A204.1 (cell line): Measurements from ENCODE around the gene PARD6A.
"Not testable (repeated sequence)": the region's sequence is repeated elsewhere in the genome, so short reads cannot be mapped to it uniquely, and the experiment has no call there.

Source experiments
- FAIRE-seq: peaks from 2 replicates; lab custom pipeline; 2012; peaks lifted over from hg19 to GRCh38; lab: Jason Lieb, UNC

PARD6A gene

DNA sequence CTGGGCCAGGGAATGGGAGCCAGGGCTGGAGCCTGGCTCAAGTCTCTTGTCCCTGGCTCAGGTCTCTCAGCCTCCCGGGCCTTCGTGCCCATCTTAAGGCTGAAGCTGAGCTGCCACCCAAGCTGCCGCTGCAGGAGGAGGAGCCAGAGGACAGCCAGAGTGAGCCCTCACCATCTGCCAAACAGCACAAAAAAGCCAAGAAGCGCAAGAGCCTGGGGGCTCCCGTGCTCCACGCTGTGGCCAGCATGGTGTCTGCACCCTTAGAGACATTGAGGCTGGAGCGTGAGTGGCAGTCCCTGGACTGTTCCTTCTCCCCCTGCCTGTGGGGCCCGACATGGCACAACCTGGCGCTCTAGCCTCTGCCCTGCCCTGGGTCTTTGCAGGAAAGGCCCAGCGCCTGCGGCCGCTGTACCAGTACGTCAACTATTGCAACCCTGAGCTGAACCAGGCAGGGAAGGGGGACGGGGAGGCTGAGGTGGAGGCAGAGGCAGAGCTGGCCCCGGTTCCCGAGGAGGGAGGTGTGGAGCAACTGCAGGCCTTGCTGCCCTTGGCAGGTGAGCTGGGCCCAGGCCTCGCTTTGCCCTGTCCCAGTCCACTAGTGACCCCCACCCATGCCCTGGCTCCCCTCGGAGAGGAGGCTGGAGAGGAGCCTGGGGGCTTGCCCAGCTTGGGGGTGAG lies 7.2 kb downstream of the PARD6A start:
- no peak for FAIRE-seq

DNA sequence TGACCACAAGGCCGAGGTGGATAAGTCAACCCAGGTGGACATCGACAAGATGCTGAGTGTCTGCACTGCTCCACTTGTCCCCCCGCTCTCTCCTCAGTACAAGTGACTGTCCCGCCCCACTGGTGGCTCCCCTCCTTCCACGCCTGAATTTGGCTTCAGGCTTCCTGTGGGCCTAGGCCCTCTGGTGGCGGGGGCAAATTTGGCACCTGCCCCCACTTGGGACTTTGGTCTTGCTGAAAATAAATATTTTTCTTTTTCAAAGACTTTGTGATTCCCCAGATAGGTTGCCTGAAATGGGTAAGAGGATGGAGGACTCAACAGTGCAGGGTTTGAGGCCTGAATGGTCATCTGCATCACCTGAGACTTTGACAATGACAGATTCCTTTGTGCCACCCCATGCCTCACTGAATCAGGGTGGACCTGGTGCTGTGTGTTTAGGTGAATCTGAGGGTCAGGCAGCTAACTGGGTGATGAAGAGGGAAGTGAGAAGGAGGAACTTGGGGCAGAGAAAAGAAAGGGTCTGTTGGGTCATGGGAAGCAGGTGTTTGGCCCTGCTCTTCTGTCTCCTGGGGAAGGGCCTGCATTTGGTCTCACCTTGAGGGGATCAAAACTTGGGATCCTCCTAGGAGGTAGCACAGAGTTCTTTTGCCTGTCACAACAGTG lies 7.9 kb downstream of the PARD6A start:
- FAIRE-seq: no peak

DNA sequence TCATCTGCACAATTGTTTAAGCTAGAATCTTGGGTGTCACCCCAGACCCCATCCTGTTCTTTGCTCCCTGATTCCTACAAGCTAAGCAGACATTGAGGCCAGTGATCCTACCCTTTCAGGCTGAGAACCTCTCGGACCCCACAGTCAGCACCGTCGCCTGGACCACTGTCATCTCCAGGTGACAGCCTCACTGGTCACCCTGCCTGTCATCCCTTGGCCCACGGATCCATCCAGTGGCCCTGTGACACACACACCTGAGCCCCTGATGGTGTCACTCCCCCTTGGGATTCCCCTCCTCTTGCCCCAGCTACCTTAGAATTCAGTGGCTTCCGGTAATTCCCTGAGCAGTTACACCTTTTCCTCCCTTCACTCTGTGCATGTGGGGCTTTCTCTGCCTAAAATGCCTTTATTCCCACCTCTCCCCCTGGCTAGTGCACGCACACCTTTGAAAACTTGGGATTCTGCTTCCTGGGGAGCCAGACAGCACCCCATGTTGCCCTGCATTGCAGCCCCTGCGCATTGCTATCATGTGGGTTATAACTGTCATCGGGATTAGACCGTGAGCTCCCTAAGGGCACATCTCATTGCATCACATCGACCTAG lies 8.8 kb downstream of the PARD6A start:
- no peak for FAIRE-seq

DNA sequence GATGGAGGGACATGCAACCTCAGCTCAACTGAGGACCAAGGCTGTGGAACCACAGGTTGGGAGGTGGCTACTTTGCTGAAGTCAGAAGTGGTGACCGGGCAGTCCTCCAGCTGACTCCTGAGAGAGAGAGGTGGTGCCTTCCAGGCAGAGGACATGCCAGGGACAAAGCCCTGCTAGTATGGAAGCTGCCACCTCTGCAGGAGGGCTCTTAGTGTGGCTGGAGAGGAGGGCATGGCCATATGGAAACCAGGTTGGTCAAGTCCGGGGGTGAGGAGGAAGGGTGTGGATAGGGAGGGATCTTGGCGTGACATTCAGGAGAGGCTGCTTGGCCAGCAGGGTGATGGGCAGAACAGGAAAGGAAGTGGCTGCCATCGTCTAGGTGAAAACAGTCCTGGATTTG lies 11.5 kb downstream of the PARD6A start:
- no peak for FAIRE-seq

DNA sequence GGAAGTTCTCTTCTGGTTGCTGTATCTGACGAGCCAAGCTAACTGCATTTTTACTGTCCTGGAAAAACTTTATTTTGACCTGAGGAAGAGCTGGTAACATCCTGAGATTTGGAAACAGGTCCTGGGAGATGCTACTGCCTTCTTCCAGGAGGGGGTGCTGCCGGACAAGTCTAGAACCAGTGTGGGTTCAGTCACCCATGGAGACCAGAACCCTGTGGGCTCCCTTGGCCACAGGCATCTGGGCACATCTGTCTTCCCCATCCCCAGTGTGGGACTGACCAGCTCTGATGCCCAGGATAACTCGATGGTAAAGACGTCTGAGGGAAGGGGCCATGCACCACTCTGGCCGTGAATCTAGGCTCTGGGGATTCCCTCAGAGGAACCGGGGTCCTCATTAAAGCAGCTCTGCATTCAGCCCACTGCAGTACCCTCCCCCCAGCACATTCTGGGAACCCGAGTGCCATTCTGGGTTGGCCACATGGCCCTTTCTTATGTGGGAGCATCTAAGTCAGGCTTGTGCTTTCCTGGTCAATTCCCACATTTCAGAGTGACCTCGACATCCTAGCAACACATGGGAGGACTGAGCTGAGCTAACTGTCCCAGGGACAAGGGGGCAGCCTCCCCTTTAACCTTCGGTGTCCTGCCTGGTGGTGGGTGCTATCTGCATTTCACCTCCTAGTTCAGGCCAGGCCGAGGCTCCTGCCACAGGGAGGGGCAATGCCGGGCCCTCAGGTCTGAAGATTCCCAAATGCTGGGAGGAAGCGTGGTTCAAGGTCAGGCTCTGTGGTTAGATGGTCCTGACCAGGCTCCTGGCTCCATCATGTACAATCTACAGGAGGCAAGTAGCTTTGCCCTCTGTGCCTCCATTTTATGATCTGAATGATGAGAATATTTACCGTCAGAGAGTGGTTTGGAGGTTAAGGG lies 12.2 kb downstream of the PARD6A start:
- no peak for FAIRE-seq

DNA sequence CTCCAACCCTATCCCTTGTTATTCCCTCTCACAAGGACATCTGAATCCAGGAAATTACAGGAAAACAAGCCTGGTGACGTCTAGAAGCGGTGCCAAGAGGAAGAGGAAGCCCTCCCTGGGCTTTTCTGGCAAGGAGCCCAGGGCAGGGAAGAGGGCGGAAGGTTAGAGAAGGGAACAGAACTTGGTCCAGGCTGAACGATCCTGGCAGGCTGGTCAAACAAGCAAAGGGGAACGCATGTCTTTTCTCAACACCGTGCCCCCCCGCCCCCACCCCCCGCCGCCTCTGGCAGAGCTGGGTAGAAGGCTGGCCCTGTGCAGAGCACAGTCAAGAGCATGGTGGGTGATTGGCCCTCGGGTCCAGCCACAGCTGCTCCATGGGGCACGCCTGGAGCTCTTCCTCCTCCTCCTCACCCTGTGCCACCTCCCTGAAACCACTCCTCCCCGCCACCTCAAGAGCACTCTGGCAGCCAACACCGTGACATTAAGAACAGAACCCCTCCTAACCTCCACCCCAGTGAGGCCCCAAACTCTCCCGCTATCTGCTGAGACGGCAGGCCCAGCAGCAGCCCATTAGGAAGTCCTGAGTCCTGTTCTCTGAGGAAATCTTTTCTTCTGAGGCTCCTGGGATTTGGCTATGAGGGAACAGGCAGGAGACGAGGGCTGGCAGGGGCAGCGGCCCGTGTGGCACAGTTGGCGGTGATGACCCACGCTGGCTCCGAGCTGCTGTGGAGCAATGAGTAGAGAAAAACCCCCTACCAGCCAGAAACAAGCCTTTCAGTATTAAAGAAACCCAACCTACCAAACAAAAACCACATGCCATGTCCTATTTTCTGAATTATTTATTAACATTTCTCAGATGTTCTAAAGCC lies 13.2 kb downstream of the PARD6A start:
- FAIRE-seq: no peak

DNA sequence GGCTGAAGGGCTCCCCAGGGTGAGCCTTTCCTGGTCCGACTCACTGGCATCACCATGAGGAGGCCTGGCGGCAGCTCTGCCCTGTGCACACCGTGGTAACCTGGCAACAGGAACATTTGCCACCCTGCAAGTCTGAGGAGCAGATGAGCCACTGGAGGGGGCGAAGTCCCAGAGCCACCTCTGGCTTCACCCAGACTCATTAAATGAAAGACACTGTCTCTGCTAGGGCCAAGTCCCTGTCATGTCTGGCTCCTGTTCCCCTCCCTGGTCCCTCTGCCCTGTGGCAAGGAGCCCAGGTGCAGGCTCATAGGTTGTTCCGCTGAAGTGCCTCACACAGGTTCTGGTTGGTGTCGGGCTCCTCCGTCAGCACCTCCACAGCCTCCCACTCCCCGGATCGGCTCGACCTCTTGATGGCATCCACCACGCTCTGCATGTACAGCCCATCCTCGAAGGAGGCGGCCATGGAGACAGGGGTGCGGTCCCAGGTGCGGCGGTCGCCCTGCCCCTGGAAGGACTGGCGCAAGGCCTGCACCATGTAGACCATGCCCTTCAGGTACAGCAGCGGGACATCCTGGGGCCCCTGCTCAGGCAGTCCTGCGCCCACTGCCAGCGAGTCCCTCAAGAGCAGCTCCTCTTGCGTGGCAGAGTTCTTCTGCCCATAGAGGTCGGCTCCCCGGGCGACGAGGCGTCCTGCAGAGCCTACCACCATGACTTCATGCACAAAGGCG lies 14.3 kb downstream of the PARD6A start:
- no peak for FAIRE-seq

DNA sequence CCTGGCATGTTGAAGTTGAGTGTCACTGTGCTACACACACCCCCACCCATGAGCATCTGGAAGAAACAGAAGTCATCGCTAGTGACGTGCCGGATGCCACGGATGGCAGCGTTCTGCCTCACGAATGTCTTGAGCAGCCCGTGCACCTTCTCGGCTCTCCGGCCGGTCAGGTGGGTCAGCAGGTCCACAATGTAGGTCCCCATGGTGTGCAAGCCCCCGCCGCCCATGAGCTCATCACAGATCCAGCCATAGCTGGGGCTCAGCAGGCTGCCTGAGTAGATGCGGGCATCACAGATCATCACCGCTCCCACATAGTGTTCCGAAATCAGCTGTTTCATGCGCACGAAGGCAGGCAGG lies 14.8 kb downstream of the PARD6A start:
- no peak for FAIRE-seq

DNA sequence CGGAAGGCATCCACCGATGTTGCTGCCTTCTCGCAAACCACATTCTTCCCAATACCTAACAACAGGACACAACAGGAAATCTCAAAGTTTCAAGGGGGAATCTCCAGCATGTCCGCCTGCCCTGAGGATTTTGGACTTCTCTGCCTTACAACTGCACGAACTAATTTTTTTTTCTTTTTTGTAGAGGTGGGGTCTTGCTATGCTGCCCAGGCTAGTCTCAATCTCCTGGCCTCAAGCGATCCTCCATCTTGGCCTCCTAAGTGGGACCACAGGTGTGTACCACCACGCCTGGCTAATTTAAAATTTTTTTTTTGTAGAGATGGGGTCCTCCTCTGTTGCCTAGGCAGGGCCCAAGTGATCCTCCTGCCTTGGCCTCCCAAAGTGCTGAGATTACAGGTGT lies 15.2 kb downstream of the PARD6A start:
- FAIRE-seq: no peak

DNA sequence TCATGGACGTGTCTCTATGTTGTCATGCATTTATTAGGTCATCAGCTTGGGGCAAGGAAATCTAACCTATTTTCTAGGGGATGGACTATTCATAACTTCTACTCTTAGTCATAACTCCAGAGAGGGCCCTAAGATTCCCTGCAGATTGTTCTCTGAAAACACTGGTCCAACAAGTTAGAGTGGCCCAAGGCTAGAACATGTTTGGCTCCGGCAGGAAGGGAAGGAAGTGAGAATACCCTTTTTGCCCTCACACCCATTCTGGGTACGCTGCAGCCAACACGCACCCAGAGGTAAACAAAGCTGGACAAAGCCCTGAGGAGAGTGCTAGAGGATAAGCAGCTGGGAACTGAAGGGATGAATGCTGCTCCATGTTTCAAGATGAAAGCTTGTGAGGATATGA lies 15.8 kb downstream of the PARD6A start:
- no peak for FAIRE-seq

DNA sequence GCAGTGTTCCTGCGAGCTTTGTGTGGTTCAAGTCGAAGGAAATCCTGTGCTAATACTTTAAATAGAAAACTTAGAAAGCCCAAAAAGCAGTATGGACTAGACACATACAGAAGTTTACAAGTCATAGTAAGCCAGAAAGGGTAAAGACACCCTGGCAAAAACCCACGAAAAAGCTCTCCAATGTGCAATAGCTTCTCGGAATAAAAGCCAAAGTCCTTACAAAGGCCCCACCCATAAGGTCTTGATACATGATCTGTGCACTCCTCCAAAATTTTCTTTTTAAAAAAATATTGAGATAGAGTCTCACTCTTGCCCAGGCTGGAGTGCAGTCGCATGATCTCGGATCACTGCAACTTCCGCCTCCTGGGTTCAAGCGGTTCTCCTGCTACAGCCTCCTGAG lies 16.2 kb downstream of the PARD6A start:
- no peak for FAIRE-seq

DNA sequence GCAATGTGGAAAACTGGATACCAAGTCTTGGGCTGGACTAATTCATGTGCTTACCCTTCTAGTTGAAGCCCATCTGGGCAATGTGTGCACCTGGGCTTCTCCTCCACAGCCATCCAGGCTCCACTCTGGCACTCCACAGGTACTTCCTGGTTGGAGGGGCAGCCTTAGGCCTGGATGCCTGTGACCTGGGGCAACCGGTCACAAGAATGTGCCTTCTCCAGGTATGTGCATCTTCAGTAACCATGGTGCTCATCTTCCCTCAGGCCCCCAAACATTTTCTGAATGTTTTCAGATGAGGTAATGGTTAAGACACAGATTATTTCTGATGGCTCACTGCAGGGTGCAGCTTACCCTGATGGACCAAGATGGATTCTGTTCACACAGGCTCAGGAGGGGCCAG lies 17.0 kb downstream of the PARD6A start:
- no peak for FAIRE-seq

DNA sequence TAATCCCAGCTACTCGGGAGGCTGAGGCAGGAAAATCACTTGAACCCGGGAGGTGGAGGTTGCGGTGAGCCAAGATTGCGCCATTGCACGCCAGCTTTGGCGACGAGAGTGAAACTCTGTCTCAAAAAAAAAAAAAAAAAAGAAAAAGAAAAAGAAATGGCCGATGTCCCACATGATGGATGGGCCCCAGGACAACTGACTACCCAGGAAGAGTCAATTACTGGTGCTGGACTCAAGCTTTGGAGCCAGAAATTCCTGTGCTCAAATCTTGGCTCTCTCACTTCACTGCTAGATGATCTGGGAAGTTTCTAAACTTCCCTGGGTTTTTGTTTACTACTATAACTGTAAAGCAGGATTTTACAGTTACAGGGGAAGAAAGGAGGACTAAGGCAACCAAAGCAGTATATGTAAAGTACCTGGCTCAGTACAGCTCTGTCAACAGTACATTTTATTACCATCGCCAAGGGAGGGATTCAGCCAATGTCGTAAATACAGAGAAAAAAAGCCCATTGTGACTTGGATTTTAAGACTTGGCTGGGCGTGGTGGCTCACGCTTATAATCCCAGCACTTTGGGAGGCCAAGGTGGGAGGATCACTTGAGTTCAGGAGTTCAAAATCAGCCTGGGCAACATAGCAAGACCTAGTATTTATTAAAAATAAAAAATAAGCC lies 17.7 kb downstream of the PARD6A start:
- FAIRE-seq: no peak

DNA sequence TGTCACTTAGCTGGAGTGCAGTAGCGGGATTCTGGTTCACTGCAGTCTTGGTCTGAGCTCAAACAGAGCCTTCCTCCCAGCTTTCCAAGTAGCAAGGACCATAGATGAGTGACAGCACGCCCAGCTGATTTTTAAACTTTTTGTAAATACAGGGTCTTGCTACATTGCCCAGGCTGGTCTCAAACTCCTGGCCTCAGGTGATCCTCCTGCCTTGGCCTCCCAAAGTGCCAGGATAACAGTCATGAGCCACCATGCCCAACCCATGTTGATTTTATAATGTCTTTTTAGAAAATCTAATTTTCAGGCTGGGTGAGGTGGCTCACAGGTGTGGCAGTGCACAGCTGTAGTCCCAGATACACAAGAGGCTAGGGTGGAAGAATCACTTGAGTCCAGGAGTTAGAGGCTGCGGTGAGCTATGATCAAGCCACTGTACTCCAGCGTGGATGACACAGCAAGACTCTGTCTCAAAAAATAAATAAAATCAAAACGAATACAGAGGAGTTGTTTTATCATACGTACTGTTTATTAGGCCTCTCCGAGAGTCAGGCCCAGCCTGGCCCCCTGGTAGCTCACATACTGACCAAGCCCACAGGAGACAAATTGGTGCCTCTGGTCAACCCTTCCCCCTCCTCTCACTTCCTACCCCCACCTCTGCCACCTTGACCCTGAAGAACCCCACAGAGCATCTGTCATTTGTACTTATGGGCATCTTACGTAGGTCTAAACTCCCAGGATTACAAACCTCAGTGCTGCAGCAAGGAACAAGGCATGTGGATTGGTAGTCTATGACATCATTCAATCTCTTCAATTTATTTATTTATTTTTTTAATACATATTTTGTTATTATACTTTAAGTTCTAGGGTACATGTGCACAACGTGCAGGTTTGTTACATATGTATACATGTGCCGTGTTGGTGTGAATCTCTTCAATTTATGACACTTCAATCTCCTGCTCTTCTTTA lies 19.5 kb downstream of the PARD6A start:
- no peak for FAIRE-seq

DNA sequence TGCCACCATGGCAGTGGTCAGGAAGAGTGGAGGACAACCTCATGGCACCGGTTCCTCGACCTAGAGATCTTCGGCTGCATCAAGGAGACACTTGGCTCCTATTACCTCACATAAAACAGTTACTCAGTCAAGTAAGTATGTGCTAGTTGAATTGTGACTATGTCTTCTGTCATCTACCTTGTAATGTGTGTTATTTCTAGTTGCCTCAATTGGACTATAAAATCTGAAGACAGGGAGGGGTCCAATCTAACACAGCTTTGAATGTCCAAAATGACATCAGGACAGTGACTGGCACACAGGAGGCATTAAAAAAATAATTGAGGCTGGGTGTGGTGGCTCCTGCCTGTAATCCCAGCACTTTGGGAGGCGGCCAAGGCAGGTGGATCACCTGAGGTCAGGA lies 23.0 kb downstream of the PARD6A start:
- FAIRE-seq: no peak

DNA sequence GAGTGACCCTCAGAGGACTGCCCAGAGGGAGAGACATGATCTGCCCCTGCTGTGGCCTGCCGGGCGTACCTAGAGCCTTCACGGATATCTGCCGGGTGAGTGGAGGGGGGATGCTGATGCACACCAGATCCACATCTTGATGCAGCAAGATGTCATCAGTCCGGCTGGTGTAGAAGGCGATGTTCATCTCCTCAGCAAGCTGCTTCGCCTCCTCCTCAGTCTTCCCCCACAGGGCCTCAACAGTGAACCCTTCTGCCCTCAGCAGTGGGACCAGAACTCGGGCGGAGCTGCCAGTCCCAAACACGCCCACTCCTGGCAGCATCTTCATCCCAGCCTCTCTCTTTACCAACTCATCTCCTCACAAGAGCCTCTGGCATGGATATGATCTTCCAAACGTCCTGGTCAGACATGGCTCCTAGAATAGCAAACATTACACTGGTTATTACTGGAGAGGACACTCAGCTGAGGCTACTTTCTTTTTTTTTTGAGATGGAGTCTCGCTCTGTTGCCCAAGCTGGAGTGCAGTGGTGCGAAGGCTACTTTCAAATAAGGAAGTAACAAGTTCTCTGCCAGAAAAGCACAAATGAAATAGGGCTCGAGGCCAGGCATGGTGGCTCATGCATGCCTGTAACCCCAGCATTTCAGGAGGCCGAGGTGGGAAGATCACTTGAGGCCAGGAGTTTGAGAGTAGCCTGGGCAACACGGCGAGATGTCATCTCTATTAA lies 24.8 kb downstream of the PARD6A start:
- FAIRE-seq: no peak

DNA sequence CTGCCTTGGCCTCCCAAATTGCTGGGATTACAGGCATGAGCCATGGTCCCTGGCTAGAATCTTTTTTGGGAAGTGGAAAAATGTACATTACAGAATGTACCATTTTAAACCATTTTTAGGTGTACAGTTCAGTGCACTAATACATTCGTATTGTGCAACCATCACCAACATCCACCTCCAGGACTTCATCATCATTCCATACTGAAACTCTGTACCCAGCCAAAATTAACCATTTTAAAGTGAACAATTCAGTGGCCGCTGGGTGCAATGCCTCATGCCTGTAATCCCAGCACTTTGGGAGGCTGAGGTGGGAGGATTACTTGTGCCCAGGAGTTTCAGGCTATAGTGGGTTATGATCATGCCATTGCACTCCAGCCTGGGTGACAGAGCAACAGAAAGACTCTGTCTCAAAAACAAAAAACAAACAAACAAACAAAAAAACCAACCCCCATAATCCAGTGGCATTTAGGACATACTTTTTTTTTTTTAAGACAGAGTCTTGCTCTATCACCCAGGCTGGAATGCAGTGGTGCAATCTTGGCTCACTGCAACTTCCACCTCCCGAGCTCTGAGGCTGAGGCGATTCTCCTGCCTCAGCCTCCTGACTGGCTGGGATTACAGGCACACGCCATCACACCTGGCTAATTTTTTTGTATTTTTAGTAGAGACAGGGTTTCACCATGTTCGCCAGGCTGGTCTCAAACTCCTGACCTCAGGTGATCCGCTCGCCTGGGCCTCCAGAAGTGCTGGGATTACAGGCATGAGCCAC lies 32.9 kb downstream of the PARD6A start:
- FAIRE-seq: not testable (repeated sequence)

DNA sequence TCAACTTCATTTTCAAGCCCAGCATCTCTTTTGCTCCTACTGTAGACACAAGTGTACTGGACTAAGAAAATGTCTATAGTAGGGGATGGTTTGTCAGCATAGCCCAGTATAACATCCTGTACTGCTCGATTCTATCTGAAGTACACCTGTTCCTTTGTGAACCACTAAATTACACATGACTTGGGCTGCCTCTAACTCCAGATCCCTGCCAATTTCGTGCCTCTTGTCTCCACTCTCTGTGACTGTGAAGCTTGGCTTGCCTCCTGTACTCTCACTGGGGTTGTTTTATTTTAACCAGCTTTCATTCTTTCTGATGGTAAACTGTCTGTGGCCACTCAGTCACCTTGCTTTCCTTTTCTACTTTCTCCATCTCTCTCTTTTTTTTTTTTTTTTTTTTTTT lies 33.9 kb downstream of the PARD6A start:
- FAIRE-seq: no peak
